Effector CD8-positive, alpha-beta T cell (primary cell): ENCODE measurements around the gene P2RY4.
"Not testable (repeated sequence)": the region's sequence is repeated elsewhere in the genome, so short reads cannot be mapped to it uniquely, and the experiment has no call there.

ENCODE experiments used
- DNase-seq: peaks from one replicate; lab custom pipeline; 2025; lab: John Stamatoyannopoulos, UW
- total RNA-seq, 4 experiments: gene quantifications; one replicate each; lab custom pipeline; 2026; lab: John Stamatoyannopoulos, UW

Gene P2RY4
- total RNA-seq, result 0 to 0.36 (median 0.12) reads per million in 4 experiments

- no peak for DNase-seq
Measured at GRCh38 chrX:70260104-70260503, at the start of gene P2RY4. TSS of gene P2RY4 (minus strand) at chrX:70260204. CDS start at chrX:70259624, 580 bp downstream.

GRCh38 chrX:70301716-70302115, 41.7 kb upstream of the P2RY4 start:
- DNase-seq, result no peak

DNA sequence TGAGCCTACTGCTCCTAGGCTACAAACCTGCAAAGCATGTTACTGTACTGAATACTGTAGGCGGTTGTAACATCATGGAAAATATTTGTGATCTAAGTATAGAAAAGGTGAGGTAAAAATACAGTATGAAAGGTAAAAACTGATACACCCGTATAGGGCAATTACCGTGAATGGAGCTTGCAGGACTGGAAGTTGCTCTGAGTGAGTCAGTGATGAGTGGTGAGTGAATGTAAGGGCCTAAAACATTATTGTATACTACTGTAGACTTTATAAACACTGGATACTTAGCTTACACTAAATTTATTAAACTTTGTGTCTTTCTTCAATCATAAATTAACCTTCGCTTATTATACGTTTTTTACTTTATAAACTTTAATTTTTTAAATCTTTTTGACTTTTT, 33.6 kb upstream of the P2RY4 start:
- DNase-seq, result no peak

DNA sequence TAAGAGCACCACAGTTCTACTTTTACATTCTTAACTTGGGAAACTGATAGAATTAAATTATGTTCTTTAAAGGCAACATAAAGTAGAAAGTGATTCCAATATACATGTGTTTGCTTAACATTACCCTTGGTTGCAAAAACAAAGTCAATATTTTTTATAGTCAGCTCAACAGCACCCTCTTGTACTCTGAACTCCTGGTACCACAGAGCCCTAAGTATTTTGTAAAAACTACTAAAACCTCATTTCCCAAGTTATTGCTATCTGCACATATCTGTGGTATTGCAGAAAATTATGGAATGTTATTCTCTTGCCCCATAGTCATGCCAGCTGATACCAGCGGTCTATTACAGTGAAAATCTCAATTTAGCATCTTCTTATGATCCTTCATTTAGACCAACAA, 32.8 kb upstream of the P2RY4 start:
- no peak for DNase-seq

DNA sequence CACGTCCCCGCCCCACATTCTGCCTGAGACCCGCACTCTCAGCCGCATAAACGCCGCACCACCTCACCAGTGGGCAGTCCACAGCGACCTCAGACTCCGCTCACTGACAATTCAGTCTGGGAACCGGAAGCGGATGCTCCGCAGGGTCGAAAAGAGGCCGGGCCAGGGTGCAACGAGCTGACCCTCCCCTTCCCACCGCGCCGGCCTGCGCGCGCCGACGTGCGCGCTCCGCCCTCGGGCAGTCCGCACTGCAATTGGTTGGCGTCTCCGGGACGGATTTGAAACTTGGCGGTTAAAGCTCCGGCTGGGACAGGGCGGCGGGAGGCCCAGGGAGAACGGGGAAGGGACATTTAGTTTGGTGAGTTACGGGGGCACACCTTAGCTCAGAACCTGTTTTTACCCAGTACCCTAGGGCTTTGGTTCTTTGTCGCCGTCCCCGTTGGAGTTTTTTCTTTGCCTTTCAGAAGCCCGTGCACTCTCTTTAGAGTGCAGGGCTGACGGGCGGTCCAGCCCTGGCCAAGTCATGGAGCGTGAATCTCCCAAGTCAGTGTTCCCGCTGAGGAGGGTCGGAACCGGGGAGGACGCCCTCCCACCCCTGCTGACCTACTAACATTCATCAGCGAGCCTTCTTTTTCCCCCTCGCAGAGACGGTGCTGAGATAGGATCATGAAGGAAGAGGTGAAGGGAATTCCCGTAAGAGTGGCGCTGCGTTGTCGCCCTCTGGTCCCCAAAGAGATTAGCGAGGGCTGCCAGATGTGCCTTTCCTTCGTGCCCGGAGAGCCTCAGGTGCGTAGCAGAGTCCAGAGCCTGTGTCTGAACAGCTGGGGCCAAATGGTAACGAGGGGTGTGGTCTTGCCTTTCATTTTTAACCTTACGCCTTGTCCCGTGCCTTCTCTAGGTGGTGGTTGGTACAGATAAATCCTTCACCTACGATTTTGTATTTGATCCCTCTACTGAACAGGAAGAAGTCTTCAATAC, 30.1 kb upstream of the P2RY4 start, which contains the start of the genes KIF4A and PDZD11:
TSS of gene KIF4A (plus strand) at position 312 of the 978 bp plus-strand sequence. CDS start at position 667, 355 bp downstream.
TSS of gene PDZD11 (minus strand) at position 135 of the 978 bp plus-strand sequence. CDS start 586 bp downstream, outside the sequence.
- peak; percentile 55 for DNase-seq

GRCh38 chrX:70289168-70289792, 29.3 kb upstream of the P2RY4 start:
- no peak for DNase-seq

DNA sequence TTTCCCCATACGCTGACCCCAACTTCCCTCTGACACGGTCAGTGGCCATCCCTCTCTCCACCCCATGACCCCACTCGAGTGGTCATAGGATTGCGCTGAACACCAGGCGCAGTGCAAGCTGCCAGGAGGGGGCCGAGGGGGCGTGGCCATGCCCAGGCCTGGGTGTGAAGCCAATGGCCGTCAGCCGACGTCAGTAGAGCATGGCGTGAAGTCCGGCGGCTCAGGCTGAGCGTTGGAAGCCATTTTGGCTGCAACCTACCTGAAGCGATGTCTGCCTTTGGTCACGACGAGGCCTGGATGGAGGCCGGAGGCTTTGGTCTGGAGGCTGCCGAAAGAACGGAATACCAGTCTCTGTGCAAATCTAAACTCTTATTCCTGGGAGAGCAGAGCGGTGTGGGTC, 21.9 kb upstream of the P2RY4 start, which contains the start of gene RAB41:
TSS of gene RAB41 (plus strand) at position 222 of the 400 bp plus-strand sequence. CDS start at position 268, 46 bp downstream.
- DNase-seq, result no peak

DNA sequence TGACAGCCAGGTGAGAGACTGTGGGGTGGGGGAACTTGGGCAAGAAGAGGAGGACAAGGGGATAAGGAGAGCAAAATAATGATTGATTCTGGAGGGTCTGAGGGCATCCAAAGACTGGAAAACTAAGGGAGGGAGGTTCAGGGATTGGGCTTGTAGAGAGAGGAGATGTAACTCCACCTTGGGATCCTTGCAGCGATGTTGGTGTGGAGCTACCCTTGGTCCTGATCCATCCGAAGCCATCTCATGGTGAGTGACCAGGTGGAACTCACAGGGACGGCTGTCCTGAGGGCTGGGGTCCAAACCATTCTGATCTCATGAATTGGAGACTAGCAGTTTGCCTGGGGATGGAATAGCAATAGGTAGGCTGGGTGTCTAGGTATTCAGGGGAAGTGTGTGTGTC, 20.6 kb upstream of the P2RY4 start:
- no peak for DNase-seq

GRCh38 chrX:70279081-70279480, 19.1 kb upstream of the P2RY4 start:
- no peak for DNase-seq

DNA sequence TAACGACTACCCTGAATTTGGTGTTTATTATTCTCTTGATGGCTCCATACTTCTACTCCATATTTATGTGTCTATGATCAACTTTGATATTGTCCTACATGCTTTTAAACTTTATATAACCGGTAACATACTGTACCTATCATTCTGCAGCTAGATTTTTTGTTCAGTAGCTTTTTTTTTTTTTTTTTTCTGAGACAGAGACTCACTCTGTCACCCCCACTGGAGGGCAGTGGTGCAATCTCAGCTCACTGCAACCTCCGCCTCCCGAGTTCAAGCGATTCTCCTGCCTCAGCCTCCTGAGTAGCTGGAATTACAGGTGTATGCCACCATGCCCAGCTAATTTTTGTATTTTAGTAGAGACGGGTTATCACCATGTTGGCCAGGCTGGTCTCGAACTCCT, 14.0 kb upstream of the P2RY4 start:
- DNase-seq, result not testable (repeated sequence)

GRCh38 chrX:70268034-70268433, 8.0 kb upstream of the P2RY4 start, which contains the start of gene ARR3:
TSS of gene ARR3 (plus strand) at chrX:70268334. CDS start at chrX:70269386, 1,052 bp downstream.
- DNase-seq, result no peak

DNA sequence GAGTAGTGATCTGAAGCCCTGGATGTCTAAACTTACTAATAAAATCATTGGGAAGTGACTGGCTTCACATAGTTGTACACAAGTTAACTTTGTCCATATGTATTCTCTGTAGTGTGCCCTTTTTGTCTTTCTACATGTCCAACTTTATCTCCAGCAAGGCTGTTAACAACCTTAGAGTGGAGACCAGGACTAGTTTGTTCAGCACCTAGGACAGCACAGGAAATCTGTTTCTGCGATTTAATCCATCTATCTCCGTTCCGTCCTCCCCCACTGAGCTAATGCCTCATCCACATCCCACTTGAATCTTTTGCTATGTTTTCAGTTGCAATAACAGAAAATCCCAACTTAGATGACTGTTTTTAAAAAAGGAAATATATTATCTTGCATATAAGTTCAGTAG, 4.8 kb upstream of the P2RY4 start:
- DNase-seq, result no peak

- no peak for DNase-seq
Measured at GRCh38 chrX:70262952-70263567, 3.1 kb upstream of the P2RY4 start.

GRCh38 chrX:70257423-70258288, 2.3 kb downstream of the P2RY4 start:
- DNase-seq, result no peak

GRCh38 chrX:70255452-70255851, 4.6 kb downstream of the P2RY4 start:
- DNase-seq, result no peak

- no peak for DNase-seq
Measured at GRCh38 chrX:70254909-70255308, 5.1 kb downstream of the P2RY4 start.

- no peak for DNase-seq
Measured at GRCh38 chrX:70254063-70254400, 6.0 kb downstream of the P2RY4 start.

- no peak for DNase-seq
Measured at GRCh38 chrX:70253377-70254062, 6.5 kb downstream of the P2RY4 start.

DNA sequence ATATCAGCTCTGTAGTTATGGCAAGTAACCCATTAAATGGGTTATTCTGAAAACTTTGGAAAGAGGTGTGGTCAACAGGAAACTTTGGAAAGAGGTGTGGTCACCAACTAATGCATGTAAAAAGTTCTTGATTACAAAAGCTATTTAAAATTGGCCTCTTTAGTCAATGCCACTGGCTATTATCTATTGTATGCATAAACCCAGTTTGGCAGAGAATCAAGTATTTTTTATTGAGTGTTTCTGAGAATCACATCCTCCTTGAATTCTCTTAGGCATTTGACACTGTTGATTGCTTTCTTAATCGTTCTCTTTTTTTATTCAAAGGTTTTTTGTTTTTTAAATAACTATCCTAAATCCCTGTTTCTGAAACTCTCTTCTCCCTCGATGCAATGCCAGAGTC, 7.5 kb downstream of the P2RY4 start:
- no peak for DNase-seq

DNA sequence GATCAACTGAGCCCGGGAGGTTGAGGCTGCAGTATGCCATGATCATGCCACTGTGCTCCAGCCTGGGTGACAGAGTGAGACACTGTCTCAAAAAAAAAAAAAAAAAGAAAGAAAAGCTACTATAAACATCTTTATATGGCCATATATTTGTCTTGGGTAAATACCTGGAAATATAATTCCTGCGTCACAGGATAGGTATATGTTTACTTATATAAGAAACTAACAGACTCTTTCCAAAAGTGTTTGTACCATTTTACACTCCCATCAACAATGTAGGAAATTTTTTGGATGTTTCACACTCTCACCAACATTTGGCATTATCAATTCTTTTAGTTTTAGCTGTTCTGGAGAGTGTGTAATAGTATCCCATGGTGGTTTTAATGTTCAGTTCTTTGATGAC, 12.8 kb downstream of the P2RY4 start:
- no peak for DNase-seq

GRCh38 chrX:70244881-70245280, 15.1 kb downstream of the P2RY4 start:
- DNase-seq, result no peak
